ENCODE measurements around the gene ACTR1B.

DNA sequence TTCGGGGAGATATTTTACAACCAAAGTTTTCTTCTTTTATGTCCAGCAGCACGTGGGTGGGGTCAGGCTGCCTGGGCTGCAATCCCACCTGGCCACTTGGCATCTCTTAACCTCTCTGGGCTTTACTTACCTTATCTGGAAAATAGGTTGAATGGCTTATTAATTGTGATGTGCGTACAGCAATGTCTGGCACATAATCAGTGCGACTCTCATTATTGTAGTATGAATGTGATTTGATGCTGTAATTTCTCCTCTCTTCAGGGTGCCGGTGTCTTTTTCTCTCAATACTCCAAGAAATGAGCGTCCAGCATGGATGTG is 47.5 kb upstream of the ACTR1B start:
- no peak for TF ChIP-seq CREB1 (IDR thresholded peaks at IDR 0.05; ENCODE audit: low read depth)
- TF ChIP-seq, protein P1, sequence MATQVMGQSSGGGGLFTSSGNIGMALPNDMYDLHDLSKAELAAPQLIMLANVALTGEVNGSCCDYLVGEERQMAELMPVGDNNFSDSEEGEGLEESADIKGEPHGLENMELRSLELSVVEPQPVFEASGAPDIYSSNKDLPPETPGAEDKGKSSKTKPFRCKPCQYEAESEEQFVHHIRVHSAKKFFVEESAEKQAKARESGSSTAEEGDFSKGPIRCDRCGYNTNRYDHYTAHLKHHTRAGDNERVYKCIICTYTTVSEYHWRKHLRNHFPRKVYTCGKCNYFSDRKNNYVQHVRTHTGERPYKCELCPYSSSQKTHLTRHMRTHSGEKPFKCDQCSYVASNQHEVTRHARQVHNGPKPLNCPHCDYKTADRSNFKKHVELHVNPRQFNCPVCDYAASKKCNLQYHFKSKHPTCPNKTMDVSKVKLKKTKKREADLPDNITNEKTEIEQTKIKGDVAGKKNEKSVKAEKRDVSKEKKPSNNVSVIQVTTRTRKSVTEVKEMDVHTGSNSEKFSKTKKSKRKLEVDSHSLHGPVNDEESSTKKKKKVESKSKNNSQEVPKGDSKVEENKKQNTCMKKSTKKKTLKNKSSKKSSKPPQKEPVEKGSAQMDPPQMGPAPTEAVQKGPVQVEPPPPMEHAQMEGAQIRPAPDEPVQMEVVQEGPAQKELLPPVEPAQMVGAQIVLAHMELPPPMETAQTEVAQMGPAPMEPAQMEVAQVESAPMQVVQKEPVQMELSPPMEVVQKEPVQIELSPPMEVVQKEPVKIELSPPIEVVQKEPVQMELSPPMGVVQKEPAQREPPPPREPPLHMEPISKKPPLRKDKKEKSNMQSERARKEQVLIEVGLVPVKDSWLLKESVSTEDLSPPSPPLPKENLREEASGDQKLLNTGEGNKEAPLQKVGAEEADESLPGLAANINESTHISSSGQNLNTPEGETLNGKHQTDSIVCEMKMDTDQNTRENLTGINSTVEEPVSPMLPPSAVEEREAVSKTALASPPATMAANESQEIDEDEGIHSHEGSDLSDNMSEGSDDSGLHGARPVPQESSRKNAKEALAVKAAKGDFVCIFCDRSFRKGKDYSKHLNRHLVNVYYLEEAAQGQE (IDR thresholded peaks at IDR 0.05; ENCODE audit: low read depth): no peak
- no peak for TF ChIP-seq EP300 (IDR thresholded peaks at IDR 0.05; ENCODE audit: borderline replicate concordance)
- no peak for TF ChIP-seq TEAD4 (IDR thresholded peaks at IDR 0.05)
- TF ChIP-seq, protein P2, sequence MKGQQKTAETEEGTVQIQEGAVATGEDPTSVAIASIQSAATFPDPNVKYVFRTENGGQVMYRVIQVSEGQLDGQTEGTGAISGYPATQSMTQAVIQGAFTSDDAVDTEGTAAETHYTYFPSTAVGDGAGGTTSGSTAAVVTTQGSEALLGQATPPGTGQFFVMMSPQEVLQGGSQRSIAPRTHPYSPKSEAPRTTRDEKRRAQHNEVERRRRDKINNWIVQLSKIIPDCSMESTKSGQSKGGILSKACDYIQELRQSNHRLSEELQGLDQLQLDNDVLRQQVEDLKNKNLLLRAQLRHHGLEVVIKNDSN (IDR thresholded peaks at IDR 0.05): no peak
- no peak for TF ChIP-seq FOXM1 (IDR thresholded peaks at IDR 0.05; ENCODE audit: borderline replicate concordance, low read depth)
- TF ChIP-seq YY1 (IDR thresholded peaks at IDR 0.05; ENCODE audit: low read depth): no peak
- no peak for TF ChIP-seq EGR1 (IDR thresholded peaks at IDR 0.05)

Measured in Ishikawa (cell line).